Measurements from ENCODE around the gene CDK5RAP1.

CDK5RAP1 gene

DNA sequence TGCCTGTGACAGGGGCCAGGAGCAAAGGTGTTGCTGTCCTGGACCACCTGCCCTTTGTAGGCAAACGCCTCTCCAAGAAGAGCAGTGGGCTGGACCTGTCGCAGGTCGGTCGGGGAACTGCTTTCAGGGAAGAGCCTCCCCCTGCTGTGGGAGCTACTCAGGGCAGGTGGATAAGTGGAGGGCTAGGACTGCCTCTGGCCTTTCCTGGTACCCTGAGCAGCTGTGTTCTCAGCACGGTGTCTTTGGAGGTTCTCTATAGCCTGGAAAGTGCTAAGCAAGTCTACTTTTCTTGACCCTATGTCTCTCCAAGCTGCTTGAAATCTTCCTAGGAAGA lies 83.3 kb downstream of the CDK5RAP1 start:
- Histone ChIP-seq H3K27me3 (no peaks in the 10 kb centered on the region), H3K9me3 (no peaks in the 10 kb centered on the region), H3K36me3 (no peaks in the 10 kb centered on the region), H3K4me3 (ENCODE audit: low read depth, low read length) (no peak overlapping the region), H3K4me1 (no peaks in the 10 kb centered on the region)
- DNase-seq: no peak
- no peak for TF ChIP-seq CTCF (IDR thresholded peaks at IDR 0.05; ENCODE audit: low read depth, low read length)

DNA sequence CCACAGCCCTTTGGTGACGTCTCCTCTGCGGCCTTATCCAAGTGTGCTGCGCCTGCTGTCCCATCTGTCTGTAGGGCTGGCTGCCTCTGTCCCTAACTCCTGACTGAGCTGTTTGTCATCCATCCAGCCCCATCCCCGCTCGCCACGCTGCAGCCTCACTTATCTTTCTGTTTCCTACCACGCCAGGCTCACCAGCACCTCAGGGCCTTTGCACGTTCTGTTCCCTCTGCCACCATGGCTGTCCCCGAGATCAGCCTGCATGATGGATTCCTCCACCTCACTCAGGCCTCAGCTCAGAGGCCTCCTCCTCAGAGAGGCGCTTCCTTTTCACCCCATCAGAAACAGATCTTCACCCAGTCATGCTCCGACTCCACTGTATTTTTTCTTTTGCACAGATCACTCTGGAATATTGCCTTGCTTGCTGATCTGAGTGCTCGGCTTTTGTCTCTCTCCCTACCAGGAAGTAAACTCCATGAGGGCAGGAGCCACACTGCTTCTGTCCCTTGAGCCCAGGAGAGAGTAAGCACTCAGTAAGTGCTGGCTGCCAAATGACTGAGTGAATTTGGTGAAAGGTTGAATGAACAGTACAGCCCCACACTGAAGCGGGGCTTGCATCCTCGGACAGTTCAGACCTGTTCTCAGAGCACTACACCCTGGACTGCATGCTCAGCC lies 83.8 kb downstream of the CDK5RAP1 start:
- H3K9me3 ChIP-seq: no peaks in the 10 kb centered on the region

GRCh38 chr20:33316958-33317357 lies 84.4 kb downstream of the CDK5RAP1 start:
- H3K27me3 ChIP-seq: no peaks in the 10 kb centered on the region
- H3K9me3 ChIP-seq: no peaks in the 10 kb centered on the region
- DNase-seq: no peak
- no peak for TF ChIP-seq CTCF (IDR thresholded peaks at IDR 0.05; ENCODE audit: low read depth, low read length)
- no peak overlapping the region for H3K4me3 ChIP-seq (ENCODE audit: low read depth, low read length)
- no peaks in the 10 kb centered on the region for H3K36me3 ChIP-seq
- no peaks in the 10 kb centered on the region for H3K4me1 ChIP-seq

More for the DNA sequence above, 83.8 kb downstream of the CDK5RAP1 start:
- Histone ChIP-seq H3K27me3 (no peaks in the 10 kb centered on the region), H3K4me1 (no peaks in the 10 kb centered on the region), H3K4me3 (ENCODE audit: low read depth, low read length) (no peak overlapping the region), H3K36me3 (no peaks in the 10 kb centered on the region)
- TF ChIP-seq CTCF (IDR thresholded peaks at IDR 0.05; ENCODE audit: low read depth, low read length): no peak
- no peak for DNase-seq

GRCh38 chr20:33316343-33316742 lies 85.0 kb downstream of the CDK5RAP1 start:
- no peaks in the 10 kb centered on the region for H3K27me3 ChIP-seq
- H3K36me3 ChIP-seq: no peaks in the 10 kb centered on the region
- DNase-seq: no peak
- no peaks in the 10 kb centered on the region for H3K9me3 ChIP-seq
- TF ChIP-seq CTCF (IDR thresholded peaks at IDR 0.05; ENCODE audit: low read depth, low read length): no peak
- H3K4me1 ChIP-seq: no peaks in the 10 kb centered on the region
- no peak overlapping the region for H3K4me3 ChIP-seq (ENCODE audit: low read depth, low read length)

- DNase-seq: no peak
- TF ChIP-seq CTCF (IDR thresholded peaks at IDR 0.05; ENCODE audit: low read depth, low read length): no peak
- Histone ChIP-seq H3K4me1 (no peaks in the 10 kb centered on the region), H3K27me3 (no peaks in the 10 kb centered on the region), H3K9me3 (no peaks in the 10 kb centered on the region), H3K4me3 (ENCODE audit: low read depth, low read length) (no peak overlapping the region), H3K36me3 (no peaks in the 10 kb centered on the region)
These were observed 87.5 kb downstream of the CDK5RAP1 start for GRCh38 chr20:33313686-33314314.

GRCh38 chr20:33312583-33312982 lies 88.7 kb downstream of the CDK5RAP1 start:
- Histone ChIP-seq H3K9me3 (no peaks in the 10 kb centered on the region), H3K27me3 (no peaks in the 10 kb centered on the region), H3K4me3 (ENCODE audit: low read depth, low read length) (no peak overlapping the region), H3K4me1 (no peaks in the 10 kb centered on the region), H3K36me3 (no peaks in the 10 kb centered on the region)
- no peak for DNase-seq
- TF ChIP-seq CTCF (IDR thresholded peaks at IDR 0.05; ENCODE audit: low read depth, low read length): no peak
